Activated T-cell treated with anti-CD3 and anti-CD28 coated beads, Interleukin-2, amount 50 U/mL, for 24 hours (primary cell): Measurements from ENCODE around the gene CSH1.
"Not testable (repeated sequence)": the region's sequence is repeated elsewhere in the genome, so short reads cannot be mapped to it uniquely, and the experiment has no call there.

Experiments
- DNase-seq: peaks from one replicate; pipeline ENCODE4 v3.0.0-alpha.2; 2020
- H3K27ac Mint-ChIP-seq: 2 replicates; pipeline ENCODE4 v1.8.0; 2020; ENCODE audit warnings: mild to moderate bottlenecking, mixed read lengths
- H3K27me3 Mint-ChIP-seq: 2 replicates; pipeline ENCODE4 v1.8.0; 2020; ENCODE audit warnings: mixed read lengths
- H3K36me3 Mint-ChIP-seq: 2 replicates; pipeline ENCODE4 v1.8.0; 2020; ENCODE audit warnings: low read depth, mixed read lengths
- H3K4me1 Mint-ChIP-seq: 2 replicates; pipeline ENCODE4 v1.8.0; 2020; ENCODE audit warnings: low read depth, mixed read lengths
- H3K4me3 Mint-ChIP-seq: 2 replicates; pipeline ENCODE4 v1.8.0; 2020; ENCODE audit warnings: mild to moderate bottlenecking, moderate library complexity, mixed read lengths
- H3K9me3 Mint-ChIP-seq: 2 replicates; pipeline ENCODE4 v1.8.0; 2020; ENCODE audit warnings: mixed read lengths

Gene CSH1

GRCh38 chr17:63871646-63872365 lies 24.6 kb downstream of the CSH1 start:
- not testable (repeated sequence) for H3K36me3 Mint-ChIP-seq, H3K27ac Mint-ChIP-seq, H3K4me1 Mint-ChIP-seq, H3K27me3 Mint-ChIP-seq, H3K9me3 Mint-ChIP-seq, DNase-seq, H3K4me3 Mint-ChIP-seq

- H3K4me3 Mint-ChIP-seq, H3K9me3 Mint-ChIP-seq, DNase-seq, H3K27ac Mint-ChIP-seq, H3K36me3 Mint-ChIP-seq, H3K27me3 Mint-ChIP-seq, H3K4me1 Mint-ChIP-seq: not testable (repeated sequence)
Measured at GRCh38 chr17:63870292-63870665, 26.1 kb downstream of the CSH1 start.

- H3K4me3 Mint-ChIP-seq, H3K27ac Mint-ChIP-seq, H3K4me1 Mint-ChIP-seq, H3K9me3 Mint-ChIP-seq, H3K36me3 Mint-ChIP-seq, DNase-seq, H3K27me3 Mint-ChIP-seq: not testable (repeated sequence)
Measured at GRCh38 chr17:63869491-63870291, 26.7 kb downstream of the CSH1 start.

- not testable (repeated sequence) for H3K27ac Mint-ChIP-seq, H3K27me3 Mint-ChIP-seq, DNase-seq, H3K9me3 Mint-ChIP-seq, H3K4me1 Mint-ChIP-seq, H3K36me3 Mint-ChIP-seq, H3K4me3 Mint-ChIP-seq
Measured at GRCh38 chr17:63866625-63867024, 29.7 kb downstream of the CSH1 start.

- Mint-ChIP-seq H3K4me1 (no peaks in the 10 kb centered on the region), H3K9me3 (no peaks in the 10 kb centered on the region), H3K27ac (no peak overlapping the region), H3K36me3 (no peaks in the 10 kb centered on the region), H3K4me3 (no peak overlapping the region), H3K27me3 (no peaks in the 10 kb centered on the region)
- DNase-seq: no peak
Measured at GRCh38 chr17:63859257-63859656, 37.1 kb downstream of the CSH1 start.

- H3K4me3 Mint-ChIP-seq, H3K27ac Mint-ChIP-seq, H3K4me1 Mint-ChIP-seq: not testable (repeated sequence)
Measured at GRCh38 chr17:63856425-63856824, 39.9 kb downstream of the CSH1 start.

GRCh38 chr17:63855185-63855584 lies 41.2 kb downstream of the CSH1 start:
- Mint-ChIP-seq H3K36me3 (no peaks in the 10 kb centered on the region), H3K27me3 (no peaks in the 10 kb centered on the region), H3K4me3 (no peak overlapping the region)

More at GRCh38 chr17:63856425-63856824, 39.9 kb downstream of the CSH1 start:
- DNase-seq, H3K9me3 Mint-ChIP-seq, H3K27me3 Mint-ChIP-seq, H3K36me3 Mint-ChIP-seq: not testable (repeated sequence)

GRCh38 chr17:63854709-63855108 lies 41.7 kb downstream of the CSH1 start:
- peaks cover under 1% of the 10 kb centered on the region for H3K4me1 Mint-ChIP-seq
- no peaks in the 10 kb centered on the region for H3K27me3 Mint-ChIP-seq
- no peaks in the 10 kb centered on the region for H3K9me3 Mint-ChIP-seq
- no peak for DNase-seq
- no peaks in the 10 kb centered on the region for H3K36me3 Mint-ChIP-seq
- H3K27ac Mint-ChIP-seq: no peak overlapping the region
- no peak overlapping the region for H3K4me3 Mint-ChIP-seq

More at GRCh38 chr17:63855185-63855584, 41.2 kb downstream of the CSH1 start:
- H3K27ac Mint-ChIP-seq: no peak overlapping the region
- H3K4me1 Mint-ChIP-seq: no peaks in the 10 kb centered on the region
- no peak for DNase-seq
- H3K9me3 Mint-ChIP-seq: no peaks in the 10 kb centered on the region

- Mint-ChIP-seq H3K27me3 (no peaks in the 10 kb centered on the region), H3K4me1 (peaks cover 12% of the 10 kb centered on the region), H3K36me3 (no peaks in the 10 kb centered on the region), H3K9me3 (peaks cover 4% of the 10 kb centered on the region), H3K4me3 (no peak overlapping the region), H3K27ac (no peak overlapping the region)
- no peak for DNase-seq
Measured at GRCh38 chr17:63853260-63853659, 43.1 kb downstream of the CSH1 start.

- Mint-ChIP-seq H3K27me3 (no peaks in the 10 kb centered on the region), H3K4me3 (no peak overlapping the region), H3K36me3 (no peaks in the 10 kb centered on the region), H3K27ac (no peak overlapping the region), H3K4me1 (peaks cover 20% of the 10 kb centered on the region), H3K9me3 (peaks cover 8% of the 10 kb centered on the region)
- DNase-seq: no peak
Measured at GRCh38 chr17:63850401-63850800, 46.0 kb downstream of the CSH1 start.

- Mint-ChIP-seq H3K27ac (peak overlapping the region; percentile 96), H3K36me3 (no peaks in the 10 kb centered on the region), H3K27me3 (no peaks in the 10 kb centered on the region), H3K4me1 (peaks cover 23% of the 10 kb centered on the region), H3K4me3 (peak overlapping the region; percentile 68), H3K9me3 (peaks cover 8% of the 10 kb centered on the region)
- peak; percentile 98 for DNase-seq
Measured at GRCh38 chr17:63848834-63849689, 47.3 kb downstream of the CSH1 start.

- Mint-ChIP-seq H3K27ac (peak overlapping the region; percentile 42), H3K36me3 (peaks cover 2% of the 10 kb centered on the region), H3K4me1 (peaks cover 28% of the 10 kb centered on the region), H3K4me3 (no peak overlapping the region), H3K27me3 (no peaks in the 10 kb centered on the region), H3K9me3 (peaks cover 8% of the 10 kb centered on the region)
- DNase-seq: no peak
Measured at GRCh38 chr17:63847525-63848249, 48.7 kb downstream of the CSH1 start.

GRCh38 chr17:63845509-63845908 lies 50.9 kb downstream of the CSH1 start:
- DNase-seq: no peak
- peaks cover 8% of the 10 kb centered on the region for H3K9me3 Mint-ChIP-seq
- H3K4me3 Mint-ChIP-seq: no peak overlapping the region
- H3K27me3 Mint-ChIP-seq: no peaks in the 10 kb centered on the region
- H3K27ac Mint-ChIP-seq: no peak overlapping the region
- peaks cover 37% of the 10 kb centered on the region for H3K4me1 Mint-ChIP-seq
- peaks cover 19% of the 10 kb centered on the region for H3K36me3 Mint-ChIP-seq
